Cardiac muscle cell (in vitro differentiated cells and primary cell): ENCODE measurements around the gene TNNI3K. TPM values are rescaled to one million over a fixed set of nuclear protein-coding genes. Genes with fewer than 3 reads are reported as not detected.
A peak's percentile ranks its signal among the peaks of the same experiment; 100 is the strongest.

Source experiments
- DNase-seq, 2 donors: peaks; one replicate each; pipeline versions ENCODE4 v3.0.0 to v3.0.0-alpha.2; 2010 to 2017; ENCODE audit warnings: low read depth in 1 of 2, low spot score in 1 of 2
- H3K27ac ChIP-seq: fragments of 200-600 bp; sonication (generic); 2 replicates; pipeline ENCODE4 v1.5.1; 2016
- H3K27me3 ChIP-seq: fragments of 200-600 bp; sonication (generic); 2 replicates; pipeline ENCODE4 v1.6.0; 2016; ENCODE audit warnings: control low read depth
- H3K36me3 ChIP-seq: fragments of 200-600 bp; sonication (generic); 2 replicates; pipeline ENCODE4 v1.5.1; 2016; ENCODE audit warnings: control low read depth
- H3K4me1 ChIP-seq: fragments of 200-600 bp; sonication (generic); 2 replicates; pipeline ENCODE4 v1.8.1; 2017; ENCODE audit warnings: low read depth, mild to moderate bottlenecking, mixed run types
- H3K4me3 ChIP-seq: fragments of 200-600 bp; sonication (generic); 2 replicates; pipeline ENCODE4 v1.5.1; 2016; ENCODE audit warnings: mild to moderate bottlenecking
- H3K9me3 ChIP-seq: fragments of 200-600 bp; sonication (generic); 2 replicates; pipeline ENCODE4 v1.5.1; 2017; ENCODE audit warnings: low read depth, mild to moderate bottlenecking, control low read depth
- CTCF ChIP-seq: IDR thresholded peaks from 2 replicates; pipeline ENCODE4 v1.5.1; 2012; ENCODE audit warnings: low read depth, mild to moderate bottlenecking, low read length
- polyA plus RNA-seq: library from polyadenylated mRNA; unstranded; fragments of >200 nt; fragmentation: Nextera tagmentation; extraction: Ambion mirVana; gene quantifications from 2 replicates; pipeline ENCODE4 v1.2.1, GENCODE V29; 2016
- total RNA-seq: library from RNA; depleted of rRNA; stranded (reverse); fragments of >200 nt; gene quantifications from 2 replicates; pipeline ENCODE4 v1.2.3, GENCODE V29; 2016

TNNI3K gene
- total and polyA plus RNA-seq, 2 experiments from 2014 or later: 6.6 to 13.4 TPM

- H3K36me3 ChIP-seq: no peaks in the 10 kb centered on the region
- no peaks in the 10 kb centered on the region for H3K9me3 ChIP-seq
- no peak overlapping the region for H3K4me3 ChIP-seq
- H3K27me3 ChIP-seq: no peaks in the 10 kb centered on the region
- no peak for DNase-seq
- H3K4me1 ChIP-seq: no peaks in the 10 kb centered on the region
- H3K27ac ChIP-seq: no peak overlapping the region
- TF ChIP-seq CTCF: no peak
Observed at GRCh38 chr1:74583397-74583796, 348.2 kb downstream of the TNNI3K start.

- H3K4me1 ChIP-seq: no peaks in the 10 kb centered on the region
- no peak for TF ChIP-seq CTCF
- H3K4me3 ChIP-seq: no peak overlapping the region
- no peaks in the 10 kb centered on the region for H3K9me3 ChIP-seq
- DNase-seq: peak in 1 of 2 donors; percentile 1
- no peak overlapping the region for H3K27ac ChIP-seq
- H3K27me3 ChIP-seq: no peaks in the 10 kb centered on the region
- H3K36me3 ChIP-seq: no peaks in the 10 kb centered on the region
Observed at GRCh38 chr1:74584185-74584584, 349.0 kb downstream of the TNNI3K start.

GRCh38 chr1:74586253-74586897, 351.2 kb downstream of the TNNI3K start:
- H3K4me3 ChIP-seq: no peak overlapping the region
- no peaks in the 10 kb centered on the region for H3K36me3 ChIP-seq
- no peak for DNase-seq
- H3K4me1 ChIP-seq: no peaks in the 10 kb centered on the region
- TF ChIP-seq CTCF: no peak
- no peaks in the 10 kb centered on the region for H3K27me3 ChIP-seq
- H3K9me3 ChIP-seq: no peaks in the 10 kb centered on the region
- H3K27ac ChIP-seq: no peak overlapping the region

- Histone ChIP-seq H3K27me3 (no peaks in the 10 kb centered on the region), H3K9me3 (no peaks in the 10 kb centered on the region), H3K4me3 (no peak overlapping the region), H3K27ac (no peak overlapping the region), H3K36me3 (no peaks in the 10 kb centered on the region), H3K4me1 (peaks cover 3% of the 10 kb centered on the region)
- TF ChIP-seq CTCF: no peak
- DNase-seq: no peak
Observed at GRCh38 chr1:74587888-74588287, 352.7 kb downstream of the TNNI3K start.

- Histone ChIP-seq H3K4me1 (peaks cover 3% of the 10 kb centered on the region), H3K4me3 (no peak overlapping the region), H3K27me3 (no peaks in the 10 kb centered on the region), H3K9me3 (no peaks in the 10 kb centered on the region), H3K27ac (no peak overlapping the region), H3K36me3 (no peaks in the 10 kb centered on the region)
- no peak for TF ChIP-seq CTCF
- no peak for DNase-seq
Observed at GRCh38 chr1:74590288-74590687, 355.1 kb downstream of the TNNI3K start.
